GM23338 (cell line): Measurements from ENCODE around the gene RRN3. TPM values are rescaled to one million over a fixed set of nuclear protein-coding genes. Genes with fewer than 3 reads are reported as not detected.

Source experiments
- ATAC-seq: fragments of 200-7000 bp; cut with Tn5 transposase; 3 replicates; pipeline ENCODE4 v1.9.1; 2020
- DNase-seq: peaks from one replicate; pipeline ENCODE4 v3.0.0-alpha.2; 2015; ENCODE audit warnings: low spot score
- H2AFZ ChIP-seq: fragments of 200-600 bp; sonication (generic); 2 replicates; pipeline ENCODE4 v1.8.0; 2016; ENCODE audit warnings: antibody characterized with exemption, mild to moderate bottlenecking, moderate library complexity
- H3F3A ChIP-seq: fragments of 200-600 bp; sonication (generic); replicated peaks from 2 replicates; pipeline ENCODE4 v1.8.0; 2017; ENCODE audit warnings: antibody characterized with exemption, mixed run types, low read depth
- H3K27ac ChIP-seq: fragments of 200-600 bp; sonication (generic); 2 replicates; pipeline ENCODE4 v1.6.1; 2016; ENCODE audit warnings: low read depth
- H3K27me3 ChIP-seq: fragments of 200-600 bp; sonication (generic); 2 replicates; pipeline ENCODE4 v1.8.0; 2016; ENCODE audit warnings: mild to moderate bottlenecking, mixed run types, moderate library complexity; ENCODE audit not compliant: insufficient read depth
- H3K36me3 ChIP-seq: fragments of 200-600 bp; sonication (generic); 2 replicates; pipeline ENCODE4 v1.8.0; 2016; ENCODE audit warnings: mild to moderate bottlenecking; ENCODE audit not compliant: insufficient read depth
- H3K4me1 ChIP-seq: fragments of 200-600 bp; sonication (generic); 2 replicates; pipeline ENCODE4 v1.8.0; 2016; ENCODE audit warnings: mild to moderate bottlenecking, moderate library complexity; ENCODE audit not compliant: insufficient read depth
- H3K4me2 ChIP-seq: fragments of 200-600 bp; sonication (generic); 2 replicates; pipeline ENCODE4 v1.7.1; 2017; ENCODE audit warnings: mixed run types
- H3K4me3 ChIP-seq: fragments of 200-600 bp; sonication (generic); 2 replicates; pipeline ENCODE4 v1.6.1; 2016; ENCODE audit warnings: mixed run types
- H3K79me2 ChIP-seq: fragments of 200-600 bp; sonication (generic); replicated peaks from 2 replicates; pipeline ENCODE4 v1.8.0; 2017; ENCODE audit warnings: mild to moderate bottlenecking; ENCODE audit not compliant: insufficient read depth
- H3K9me2 ChIP-seq: fragments of 200-600 bp; sonication (generic); 2 replicates; pipeline ENCODE4 v1.8.0; 2017; ENCODE audit not compliant: insufficient read depth
- H4K20me1 ChIP-seq: fragments of 200-600 bp; sonication (generic); replicated peaks from 2 replicates; pipeline ENCODE4 v1.8.0; 2017; ENCODE audit warnings: mild to moderate bottlenecking; ENCODE audit not compliant: insufficient read depth
- H3K27ac Mint-ChIP-seq: 2 replicates; pipeline ENCODE4 v1.8.0; 2020; ENCODE audit warnings: inconsistent platforms, mild to moderate bottlenecking, moderate library complexity, mixed read lengths
- H3K27me3 Mint-ChIP-seq: 3 replicates; pipeline ENCODE4 v1.8.0; 2022; ENCODE audit warnings: low read depth, mild to moderate bottlenecking, moderate library complexity, mixed read lengths, inconsistent platforms; ENCODE audit not compliant: insufficient read depth, poor library complexity
- H3K36me3 Mint-ChIP-seq: 3 replicates; pipeline ENCODE4 v1.8.0; 2021; ENCODE audit warnings: low read depth, mild to moderate bottlenecking, inconsistent platforms, moderate library complexity, mixed read lengths
- H3K4me1 Mint-ChIP-seq: 3 replicates; pipeline ENCODE4 v1.8.0; 2020; ENCODE audit warnings: mild to moderate bottlenecking, inconsistent platforms, mixed read lengths
- H3K4me3 Mint-ChIP-seq: 3 replicates; pipeline ENCODE4 v1.8.0; 2021; ENCODE audit warnings: moderate library complexity, mild to moderate bottlenecking, inconsistent platforms, mixed read lengths
- H3K9me3 Mint-ChIP-seq: 3 replicates; pipeline ENCODE4 v1.8.0; 2020; ENCODE audit warnings: moderate library complexity, mild to moderate bottlenecking, inconsistent platforms, mixed read lengths
- CREB1 ChIP-seq: fragments of 250-450 bp; sonication (Bioruptor Pico); IDR thresholded peaks from 2 replicates; pipeline ENCODE4 v1.5.0; 2020; ENCODE audit warnings: low read depth, mild to moderate bottlenecking, moderate library complexity
- NANOG ChIP-seq: IDR thresholded peaks from 2 replicates; pipeline ENCODE4 v1.6.1; 2016; ENCODE audit warnings: antibody characterized with exemption, borderline replicate concordance
- polyA plus RNA-seq: library from polyadenylated mRNA; unstranded; fragments of >200 nt; fragmentation: Nextera tagmentation; extraction: Ambion mirVana; gene quantifications from 2 replicates; pipeline ENCODE4 v1.2.1, GENCODE V29; 2016
- total RNA-seq: library from RNA; depleted of rRNA; stranded (reverse); fragments of >200 nt; shearing (Covaris generic); gene quantifications from 2 replicates; pipeline ENCODE4 v1.2.3, GENCODE V29; 2014
- TF ChIP-seq, protein P1 (sequence below): fragments of 250-450 bp; sonication (Bioruptor Pico); IDR thresholded peaks from 2 replicates; pipeline ENCODE4 v1.5.0; 2020; ENCODE audit warnings: mild to moderate bottlenecking, moderate library complexity
- TF ChIP-seq, protein P2 (sequence below), 2 experiments: fragments of 200-600 bp in 1 of 2; sonication (generic) in 1 of 2; conservative IDR thresholded peaks; 2 replicates each; pipeline versions ENCODE4 v1.5.1 to v1.6.1; 2016 to 2017; ENCODE audit warnings: antibody characterized with exemption in 2 of 2, low read depth in 2 of 2, mild to moderate bottlenecking in 2 of 2, moderate library complexity in 1 of 2

The RRN3 gene
- total and polyA plus RNA-seq, 2 experiments from 2014 or later = 15.4 to 41.5 TPM

DNA sequence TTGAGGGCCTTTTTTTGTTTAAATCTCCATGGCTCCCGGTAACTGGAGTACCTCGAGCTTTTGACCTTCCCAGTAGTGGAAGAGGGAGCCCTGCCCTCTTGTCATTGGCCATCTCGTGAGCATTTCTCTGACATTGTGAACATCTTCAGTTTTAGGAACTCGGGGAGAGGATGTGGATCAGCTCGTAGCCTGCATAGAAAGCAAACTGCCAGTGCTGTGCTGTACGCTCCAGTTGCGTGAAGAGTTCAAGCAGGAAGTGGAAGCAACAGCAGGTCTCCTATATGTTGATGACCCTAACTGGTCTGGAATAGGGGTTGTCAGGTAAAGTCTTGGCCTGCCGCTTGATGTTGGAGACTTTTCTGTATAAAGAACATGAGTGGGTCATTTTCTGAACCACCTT is 62.5 kb downstream of the RRN3 start:
- no peak overlapping the region for H3K27ac Mint-ChIP-seq
- no peak overlapping the region for H3K4me3 Mint-ChIP-seq
- Histone ChIP-seq H3K27me3 (no peaks in the 10 kb centered on the region), H3K9me2 (no peaks in the 10 kb centered on the region), H3F3A (peaks cover 13% of the 10 kb centered on the region; the same call in 1 of the 2 replicates), H3K4me2 (no peak overlapping the region), H4K20me1 (peaks cover 8% of the 10 kb centered on the region), H3K79me2 (0 out of 2 replicates have a peak, but pooled peaks cover 4% of the 10 kb centered on the region), H3K4me3 (no peak overlapping the region), H3K4me1 (peaks cover 5% of the 10 kb centered on the region; the same call in 1 of the 2 replicates), H2AFZ (no peak overlapping the region), H3K27ac (no peak overlapping the region), H3K36me3 (peaks cover 14% of the 10 kb centered on the region)
- DNase-seq (no peak), ATAC-seq (no peak)
- peaks cover 8% of the 10 kb centered on the region for H3K4me1 Mint-ChIP-seq
- no peaks in the 10 kb centered on the region for H3K9me3 Mint-ChIP-seq
- H3K36me3 Mint-ChIP-seq = peaks cover 63% of the 10 kb centered on the region
- H3K27me3 Mint-ChIP-seq = peaks cover 6% of the 10 kb centered on the region
- TF ChIP-seq CREB1 (CRISPR knock-in tag) (no peak), NANOG (no peak)
- TF ChIP-seq, protein P1, sequence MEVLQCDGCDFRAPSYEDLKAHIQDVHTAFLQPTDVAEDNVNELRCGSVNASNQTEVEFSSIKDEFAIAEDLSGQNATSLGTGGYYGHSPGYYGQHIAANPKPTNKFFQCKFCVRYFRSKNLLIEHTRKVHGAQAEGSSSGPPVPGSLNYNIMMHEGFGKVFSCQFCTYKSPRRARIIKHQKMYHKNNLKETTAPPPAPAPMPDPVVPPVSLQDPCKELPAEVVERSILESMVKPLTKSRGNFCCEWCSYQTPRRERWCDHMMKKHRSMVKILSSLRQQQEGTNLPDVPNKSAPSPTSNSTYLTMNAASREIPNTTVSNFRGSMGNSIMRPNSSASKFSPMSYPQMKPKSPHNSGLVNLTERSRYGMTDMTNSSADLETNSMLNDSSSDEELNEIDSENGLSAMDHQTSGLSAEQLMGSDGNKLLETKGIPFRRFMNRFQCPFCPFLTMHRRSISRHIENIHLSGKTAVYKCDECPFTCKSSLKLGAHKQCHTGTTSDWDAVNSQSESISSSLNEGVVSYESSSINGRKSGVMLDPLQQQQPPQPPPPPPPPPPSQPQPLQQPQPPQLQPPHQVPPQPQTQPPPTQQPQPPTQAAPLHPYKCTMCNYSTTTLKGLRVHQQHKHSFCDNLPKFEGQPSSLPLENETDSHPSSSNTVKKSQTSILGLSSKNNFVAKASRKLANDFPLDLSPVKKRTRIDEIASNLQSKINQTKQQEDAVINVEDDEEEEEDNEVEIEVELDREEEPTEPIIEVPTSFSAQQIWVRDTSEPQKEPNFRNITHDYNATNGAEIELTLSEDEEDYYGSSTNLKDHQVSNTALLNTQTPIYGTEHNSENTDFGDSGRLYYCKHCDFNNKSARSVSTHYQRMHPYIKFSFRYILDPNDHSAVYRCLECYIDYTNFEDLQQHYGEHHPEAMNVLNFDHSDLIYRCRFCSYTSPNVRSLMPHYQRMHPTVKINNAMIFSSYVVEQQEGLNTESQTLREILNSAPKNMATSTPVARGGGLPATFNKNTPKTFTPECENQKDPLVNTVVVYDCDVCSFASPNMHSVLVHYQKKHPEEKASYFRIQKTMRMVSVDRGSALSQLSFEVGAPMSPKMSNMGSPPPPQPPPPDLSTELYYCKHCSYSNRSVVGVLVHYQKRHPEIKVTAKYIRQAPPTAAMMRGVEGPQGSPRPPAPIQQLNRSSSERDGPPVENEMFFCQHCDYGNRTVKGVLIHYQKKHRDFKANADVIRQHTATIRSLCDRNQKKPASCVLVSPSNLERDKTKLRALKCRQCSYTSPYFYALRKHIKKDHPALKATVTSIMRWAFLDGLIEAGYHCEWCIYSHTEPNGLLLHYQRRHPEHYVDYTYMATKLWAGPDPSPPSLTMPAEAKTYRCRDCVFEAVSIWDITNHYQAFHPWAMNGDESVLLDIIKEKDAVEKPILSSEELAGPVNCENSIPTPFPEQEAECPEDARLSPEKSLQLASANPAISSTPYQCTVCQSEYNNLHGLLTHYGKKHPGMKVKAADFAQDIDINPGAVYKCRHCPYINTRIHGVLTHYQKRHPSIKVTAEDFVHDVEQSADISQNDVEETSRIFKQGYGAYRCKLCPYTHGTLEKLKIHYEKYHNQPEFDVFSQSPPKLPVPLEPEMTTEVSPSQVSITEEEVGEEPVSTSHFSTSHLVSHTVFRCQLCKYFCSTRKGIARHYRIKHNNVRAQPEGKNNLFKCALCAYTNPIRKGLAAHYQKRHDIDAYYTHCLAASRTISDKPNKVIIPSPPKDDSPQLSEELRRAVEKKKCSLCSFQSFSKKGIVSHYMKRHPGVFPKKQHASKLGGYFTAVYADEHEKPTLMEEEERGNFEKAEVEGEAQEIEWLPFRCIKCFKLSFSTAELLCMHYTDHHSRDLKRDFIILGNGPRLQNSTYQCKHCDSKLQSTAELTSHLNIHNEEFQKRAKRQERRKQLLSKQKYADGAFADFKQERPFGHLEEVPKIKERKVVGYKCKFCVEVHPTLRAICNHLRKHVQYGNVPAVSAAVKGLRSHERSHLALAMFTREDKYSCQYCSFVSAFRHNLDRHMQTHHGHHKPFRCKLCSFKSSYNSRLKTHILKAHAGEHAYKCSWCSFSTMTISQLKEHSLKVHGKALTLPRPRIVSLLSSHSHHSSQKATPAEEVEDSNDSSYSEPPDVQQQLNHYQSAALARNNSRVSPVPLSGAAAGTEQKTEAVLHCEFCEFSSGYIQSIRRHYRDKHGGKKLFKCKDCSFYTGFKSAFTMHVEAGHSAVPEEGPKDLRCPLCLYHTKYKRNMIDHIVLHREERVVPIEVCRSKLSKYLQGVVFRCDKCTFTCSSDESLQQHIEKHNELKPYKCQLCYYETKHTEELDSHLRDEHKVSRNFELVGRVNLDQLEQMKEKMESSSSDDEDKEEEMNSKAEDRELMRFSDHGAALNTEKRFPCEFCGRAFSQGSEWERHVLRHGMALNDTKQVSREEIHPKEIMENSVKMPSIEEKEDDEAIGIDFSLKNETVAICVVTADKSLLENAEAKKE (CRISPR knock-in tag) = no peak
- TF ChIP-seq, protein P2, sequence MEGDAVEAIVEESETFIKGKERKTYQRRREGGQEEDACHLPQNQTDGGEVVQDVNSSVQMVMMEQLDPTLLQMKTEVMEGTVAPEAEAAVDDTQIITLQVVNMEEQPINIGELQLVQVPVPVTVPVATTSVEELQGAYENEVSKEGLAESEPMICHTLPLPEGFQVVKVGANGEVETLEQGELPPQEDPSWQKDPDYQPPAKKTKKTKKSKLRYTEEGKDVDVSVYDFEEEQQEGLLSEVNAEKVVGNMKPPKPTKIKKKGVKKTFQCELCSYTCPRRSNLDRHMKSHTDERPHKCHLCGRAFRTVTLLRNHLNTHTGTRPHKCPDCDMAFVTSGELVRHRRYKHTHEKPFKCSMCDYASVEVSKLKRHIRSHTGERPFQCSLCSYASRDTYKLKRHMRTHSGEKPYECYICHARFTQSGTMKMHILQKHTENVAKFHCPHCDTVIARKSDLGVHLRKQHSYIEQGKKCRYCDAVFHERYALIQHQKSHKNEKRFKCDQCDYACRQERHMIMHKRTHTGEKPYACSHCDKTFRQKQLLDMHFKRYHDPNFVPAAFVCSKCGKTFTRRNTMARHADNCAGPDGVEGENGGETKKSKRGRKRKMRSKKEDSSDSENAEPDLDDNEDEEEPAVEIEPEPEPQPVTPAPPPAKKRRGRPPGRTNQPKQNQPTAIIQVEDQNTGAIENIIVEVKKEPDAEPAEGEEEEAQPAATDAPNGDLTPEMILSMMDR (conservative IDR thresholded peaks at IDR 0.05; ENCODE audit: low read depth in 2 of 2) = no peak
